Keratinocyte (primary cell): ENCODE data around the gene ACSM3. TPM values are rescaled to one million over a fixed set of nuclear protein-coding genes. Genes with fewer than 3 reads are reported as not detected.
"Not testable (repeated sequence)": the region's sequence is repeated elsewhere in the genome, so short reads cannot be mapped to it uniquely, and the experiment has no call there.

Experiments
- DNase-seq: peaks from one replicate; pipeline ENCODE4 v3.0.0-alpha.2; 2011; ENCODE audit warnings: low read depth, missing footprints, low spot score
- FAIRE-seq: peaks from 2 replicates; lab custom pipeline; 2011; peaks lifted over from hg19 to GRCh38; lab: Jason Lieb, UNC
- H2AFZ ChIP-seq: 2 replicates; pipeline ENCODE4 v1.6.0; 2012; ENCODE audit warnings: low read length, control low read depth, inconsistent platforms; ENCODE audit not compliant: control insufficient read depth
- H3K27ac ChIP-seq: 2 replicates; pipeline ENCODE4 v1.5.1; 2011; ENCODE audit warnings: low read length; ENCODE audit not compliant: control insufficient read depth, insufficient read depth
- H3K27me3 ChIP-seq: 3 replicates; pipeline ENCODE4 v1.6.0; 2011; ENCODE audit warnings: low read length; ENCODE audit not compliant: control insufficient read depth, insufficient read depth; ENCODE audit errors: extremely low read depth
- H3K36me3 ChIP-seq, 2 experiments: 2 replicates in 1 of 2; 3 replicates in 1 of 2; pipeline ENCODE4 v1.5.1; 2011; ENCODE audit warnings: low read length in 2 of 2, mild to moderate bottlenecking in 1 of 2; ENCODE audit not compliant: control insufficient read depth in 2 of 2, insufficient read depth in 2 of 2; ENCODE audit errors: extremely low read depth in 1 of 2
- H3K4me1 ChIP-seq: 3 replicates; pipeline ENCODE4 v1.5.1; 2011; ENCODE audit warnings: low read length; ENCODE audit not compliant: control insufficient read depth, insufficient read depth; ENCODE audit errors: extremely low read depth
- H3K4me2 ChIP-seq: 3 replicates; pipeline ENCODE4 v1.6.0; 2011; ENCODE audit warnings: low read depth, low read length; ENCODE audit not compliant: control insufficient read depth, insufficient read depth; ENCODE audit errors: extremely low read depth
- H3K4me3 ChIP-seq, 3 experiments: fragments of 200-600 bp in 1 of 3; sonication (generic) in 1 of 3; 2 replicates in 2 of 3; 3 replicates in 1 of 3; pipeline ENCODE4 v1.5.1; 2011 to 2016; ENCODE audit warnings: low read length in 3 of 3, mild to moderate bottlenecking in 3 of 3, control low read depth in 2 of 3, inconsistent platforms in 1 of 3, low read depth in 1 of 3, mixed read lengths in 1 of 3, mixed run types in 1 of 3, moderate library complexity in 1 of 3; ENCODE audit not compliant: control insufficient read depth in 2 of 3, insufficient read depth in 2 of 3; ENCODE audit errors: extremely low read depth in 1 of 3
- H3K79me2 ChIP-seq: 2 replicates; pipeline ENCODE4 v1.6.0; 2012; ENCODE audit warnings: low read length; ENCODE audit not compliant: control insufficient read depth, insufficient read depth
- H3K9ac ChIP-seq: 3 replicates; pipeline ENCODE4 v1.6.0; 2011; ENCODE audit warnings: low read length; ENCODE audit not compliant: control insufficient read depth, insufficient read depth; ENCODE audit errors: extremely low read depth
- H3K9me1 ChIP-seq: 3 replicates; pipeline ENCODE4 v1.6.0; 2011; ENCODE audit warnings: low read length; ENCODE audit not compliant: control insufficient read depth, insufficient read depth; ENCODE audit errors: extremely low read depth
- H3K9me3 ChIP-seq: 2 replicates; pipeline ENCODE4 v1.5.1; 2012; ENCODE audit warnings: low read depth, low read length; ENCODE audit not compliant: control insufficient read depth
- H4K20me1 ChIP-seq: 3 replicates; pipeline ENCODE4 v1.6.0; 2011; ENCODE audit warnings: low read length; ENCODE audit not compliant: control insufficient read depth, insufficient read depth; ENCODE audit errors: extremely low read depth
- CTCF ChIP-seq, 3 experiments: IDR thresholded peaks in 1 of 3; conservative IDR thresholded peaks in 1 of 3; optimal IDR thresholded peaks in 1 of 3; 2 replicates in 2 of 3; 3 replicates in 1 of 3; pipeline versions ENCODE3 to v1.5.1; 2011; ENCODE audit warnings: low read length in 3 of 3, mild to moderate bottlenecking in 3 of 3, moderate library complexity in 2 of 3, control low read depth in 1 of 3, inconsistent platforms in 1 of 3; ENCODE audit not compliant: insufficient read depth in 2 of 3; ENCODE audit errors: extremely low read depth in 1 of 3
- EZH2 ChIP-seq: IDR thresholded peaks from one replicate; pipeline ENCODE4 v1.6.1; 2012; ENCODE audit warnings: inconsistent platforms, mild to moderate bottlenecking, low read length, moderate library complexity
- dilution Hi-C: fragments of 300-500 bp; cut with MboI; formaldehyde crosslinking; loops from one replicate; pipeline ENCODE4 v1.7.0; 2020; ENCODE audit warnings: low sequenced_read_pairs; ENCODE audit not compliant: extremely low pct_ligation_motif_present
- polyA minus RNA-seq, 3 experiments: library from RNA; depleted of rRNA, polyadenylated mRNA; stranded (reverse); fragments of >200 nt; gene quantifications; 1 replicate in 1 of 3; 2 replicates in 1 of 3; 3 replicates in 1 of 3; pipeline ENCODE4 v1.2.3, GENCODE V29; 2011
- polyA plus RNA-seq, 5 experiments: library from polyadenylated mRNA; depleted of rRNA in 3 of 5; stranded (reverse) in 3 of 5; stranded (forward) in 1 of 5; unstranded in 1 of 5; fragments of >200 nt; gene quantifications; 1 replicate in 1 of 5; 2 replicates in 3 of 5; 3 replicates in 1 of 5; pipeline versions ENCODE4 v1.2.1 to v1.2.3, GENCODE V29; 2011 to 2012; ENCODE audit warnings: missing spikeins in 2 of 5, low read depth in 1 of 5, low replicate concordance in 1 of 5

The ACSM3 gene
- polyA plus RNA-seq, result 0.38 to 0.40 TPM (median 0.39 TPM) in 3 replicates
- polyA plus RNA-seq (2011; ENCODE audit: low read depth), result 1.2 TPM
- polyA plus RNA-seq (2011; cell fraction: cytosol; rRNA removed), result 0.36 and 0.51 TPM in 2 replicates
- polyA plus RNA-seq (2011; cell fraction: nucleus; rRNA removed), result 0.27 and 0.59 TPM in 2 replicates
- 0.44 and 0.82 TPM in 2 replicates for polyA plus RNA-seq (2012; ENCODE audit: low replicate concordance)
- polyA minus RNA-seq, result 0.36 to 0.42 TPM in 2 of 3 replicates, not detected in the other
- not detected for polyA minus RNA-seq (2011; cell fraction: cytosol; rRNA and poly(A)+ RNA removed)
- polyA minus RNA-seq (2011; cell fraction: nucleus; rRNA and poly(A)+ RNA removed), result 0.85 TPM in 1 of 2 replicates, not detected in the other

GRCh38 chr16:20763461-20764232 lies at the start of gene ACSM3:
ACSM3 (plus strand) TSS chr16:20764014; CDS start chr16:20770035, 6,021 bp downstream.
- H3K36me3 ChIP-seq, result no peaks in the 10 kb centered on the region
- H3K4me2 ChIP-seq, result peak within 1 kb of the TSS; percentile 91
- no peaks in the 10 kb centered on the region for H4K20me1 ChIP-seq
- H2AFZ ChIP-seq, result peak within 1 kb of the TSS; percentile 98
- no peak for TF ChIP-seq CTCF (optimal IDR thresholded peaks at IDR 0.05 in 1 of 3, IDR thresholded peaks at IDR 0.05 in 1 of 3, conservative IDR thresholded peaks at IDR 0.05 in 1 of 3; ENCODE audit: extremely low read depth in 1 of 3, insufficient read depth in 2 of 3, low read length in 3 of 3)
- no peak for TF ChIP-seq EZH2
- H3K9ac ChIP-seq, result peak within 1 kb of the TSS; percentile 51
- FAIRE-seq (peak; percentile 96), DNase-seq (no peak)
- no peaks in the 10 kb centered on the region for H3K27me3 ChIP-seq
- no peaks in the 10 kb centered on the region for H3K9me3 ChIP-seq
- H3K4me3 ChIP-seq, result peak within 1 kb of the TSS; percentile 32 to 96 (median 78)
- H3K27ac ChIP-seq, result no peak within 1 kb of the TSS
- H3K79me2 ChIP-seq, result no peaks in the 10 kb centered on the region
- peaks cover 5% of the 10 kb centered on the region for H3K4me1 ChIP-seq
- H3K9me1 ChIP-seq, result no peaks in the 10 kb centered on the region
- dilution Hi-C loops, result no loop called here

GRCh38 chr16:20717718-20718117 lies 46.1 kb upstream of the ACSM3 start:
- H3K9ac ChIP-seq, H2AFZ ChIP-seq, H3K9me3 ChIP-seq, H3K79me2 ChIP-seq, DNase-seq, dilution Hi-C loops, FAIRE-seq, H3K4me1 ChIP-seq, H3K27me3 ChIP-seq, H3K27ac ChIP-seq, H4K20me1 ChIP-seq, H3K4me3 ChIP-seq, H3K4me2 ChIP-seq, H3K36me3 ChIP-seq, H3K9me1 ChIP-seq: not testable (repeated sequence)
